Omental fat pad (tissue), 4 donors: Measurements from ENCODE around the gene AUTS2. TPM values are rescaled to one million over a fixed set of nuclear protein-coding genes. Genes with fewer than 3 reads are reported as not detected.

Experiments used
- ATAC-seq: fragments of 150-250 bp; one replicate; pipeline ENCODE4 v1.9.1; 2016; ENCODE audit warnings: mild to moderate bottlenecking, moderate library complexity; ENCODE audit not compliant: low FRiP score
- DNase-seq: peaks from one replicate; pipeline ENCODE4 v3.0.0-alpha.2; 2019; ENCODE audit warnings: low spot score
- total RNA-seq, 4 donors: library from RNA; depleted of rRNA; stranded (reverse); fragments of >200 nt; gene quantifications; one replicate each; pipeline ENCODE4 v1.1.0, GENCODE V29; 2016
- TF ChIP-seq, protein P1 (sequence below), 3 donors: fragments of 450-650 bp; IDR thresholded peaks; one replicate each; pipeline ENCODE4 v1.5.1; 2016 to 2017; ENCODE audit warnings: antibody characterized with exemption in 3 of 3, mild to moderate bottlenecking in 3 of 3, moderate library complexity in 2 of 3

Gene AUTS2
- total RNA-seq, 4 donors from 2014 or later: 13.2 to 27.0 (median 21.2) TPM

DNA sequence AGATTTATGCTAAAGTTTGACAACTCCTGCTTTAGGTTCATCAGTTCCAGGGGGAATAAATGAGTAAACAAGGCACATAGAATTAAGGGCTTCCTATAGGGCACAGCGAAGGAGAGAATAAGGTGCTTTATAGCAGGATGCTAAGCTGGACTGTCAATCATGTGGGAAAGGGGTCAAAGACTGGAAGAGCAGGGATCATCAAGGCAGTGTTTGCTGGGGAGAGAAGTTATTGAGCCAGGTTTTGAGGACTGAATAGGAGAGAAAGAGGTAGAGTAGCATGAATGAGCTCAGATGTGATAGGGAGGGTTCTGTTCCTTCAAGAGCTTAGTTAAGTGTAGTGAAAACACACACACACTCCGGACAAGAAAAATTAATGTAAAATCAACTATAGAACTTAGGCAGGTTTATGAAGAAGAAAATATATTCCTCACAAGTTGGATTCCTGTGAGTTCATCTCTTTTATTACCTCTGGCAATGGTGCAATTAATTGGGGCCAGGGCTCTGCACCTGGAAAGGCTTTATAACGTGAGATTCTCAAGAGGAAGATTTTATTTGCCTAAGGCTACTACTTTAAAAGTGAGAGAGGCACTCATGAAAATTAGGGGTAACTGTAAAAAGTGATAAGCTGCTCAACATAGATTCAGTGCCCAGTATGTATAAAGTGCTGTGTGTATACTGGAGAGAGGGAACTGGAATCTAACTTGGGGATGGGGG, 222.4 kb downstream of the AUTS2 start:
- ATAC-seq (no peak), DNase-seq (no peak)
- TF ChIP-seq, protein P1, sequence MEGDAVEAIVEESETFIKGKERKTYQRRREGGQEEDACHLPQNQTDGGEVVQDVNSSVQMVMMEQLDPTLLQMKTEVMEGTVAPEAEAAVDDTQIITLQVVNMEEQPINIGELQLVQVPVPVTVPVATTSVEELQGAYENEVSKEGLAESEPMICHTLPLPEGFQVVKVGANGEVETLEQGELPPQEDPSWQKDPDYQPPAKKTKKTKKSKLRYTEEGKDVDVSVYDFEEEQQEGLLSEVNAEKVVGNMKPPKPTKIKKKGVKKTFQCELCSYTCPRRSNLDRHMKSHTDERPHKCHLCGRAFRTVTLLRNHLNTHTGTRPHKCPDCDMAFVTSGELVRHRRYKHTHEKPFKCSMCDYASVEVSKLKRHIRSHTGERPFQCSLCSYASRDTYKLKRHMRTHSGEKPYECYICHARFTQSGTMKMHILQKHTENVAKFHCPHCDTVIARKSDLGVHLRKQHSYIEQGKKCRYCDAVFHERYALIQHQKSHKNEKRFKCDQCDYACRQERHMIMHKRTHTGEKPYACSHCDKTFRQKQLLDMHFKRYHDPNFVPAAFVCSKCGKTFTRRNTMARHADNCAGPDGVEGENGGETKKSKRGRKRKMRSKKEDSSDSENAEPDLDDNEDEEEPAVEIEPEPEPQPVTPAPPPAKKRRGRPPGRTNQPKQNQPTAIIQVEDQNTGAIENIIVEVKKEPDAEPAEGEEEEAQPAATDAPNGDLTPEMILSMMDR (IDR thresholded peaks at IDR 0.05): no peak

DNA sequence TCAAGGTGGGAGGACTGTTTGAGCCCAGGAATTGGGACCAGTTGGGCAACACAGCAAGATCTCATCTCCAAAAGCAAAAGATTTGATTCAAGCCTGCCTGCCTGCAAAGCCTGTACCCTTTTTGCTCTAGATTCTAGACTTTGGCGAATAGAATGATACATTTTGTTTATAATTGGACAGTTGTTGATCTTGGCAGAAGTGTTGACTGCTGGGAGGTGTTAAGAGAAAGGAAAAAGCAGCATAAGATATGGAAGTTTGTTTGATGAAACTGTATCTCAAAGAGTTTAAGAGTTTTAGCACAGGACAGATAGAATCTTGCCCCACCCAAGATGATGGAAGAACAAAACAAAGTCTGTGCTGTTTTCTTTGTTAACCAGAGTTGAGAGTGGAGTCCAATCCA, 224.1 kb downstream of the AUTS2 start:
- TF ChIP-seq, protein P1 (IDR thresholded peaks at IDR 0.05): no peak
- no peak for ATAC-seq

DNA sequence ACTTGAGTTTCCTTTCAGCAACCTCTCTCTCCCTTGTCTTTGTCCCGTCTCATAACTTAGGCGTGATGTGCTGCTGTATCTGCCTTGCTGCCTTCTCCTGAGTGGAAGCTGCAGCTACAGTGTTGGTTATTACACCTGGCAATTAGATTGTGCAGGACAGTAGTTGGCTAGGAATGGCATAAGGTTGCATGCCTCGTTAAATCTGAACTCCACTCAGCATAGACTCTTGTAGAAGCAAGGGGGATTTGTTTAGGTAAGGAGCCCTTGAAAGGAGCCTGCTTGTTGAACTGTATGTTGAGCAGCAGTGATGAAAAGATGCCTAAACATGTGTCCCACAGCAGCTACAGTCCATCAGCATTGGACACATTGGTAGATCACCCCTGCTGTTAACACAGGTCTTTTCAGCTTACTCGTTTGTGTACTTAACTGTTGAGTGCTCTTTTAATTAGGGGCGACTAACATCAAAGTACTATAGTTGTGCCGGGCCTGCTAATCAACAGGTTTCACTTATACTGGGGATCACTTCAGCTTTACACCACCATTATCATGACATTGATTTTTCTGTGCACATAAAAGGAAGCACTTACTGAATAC, 225.0 kb downstream of the AUTS2 start:
- no peak for DNase-seq
- ATAC-seq: no peak
- TF ChIP-seq, protein P1 (IDR thresholded peaks at IDR 0.05): no peak

More for the DNA sequence above, 224.1 kb downstream of the AUTS2 start:
- DNase-seq: no peak

DNA sequence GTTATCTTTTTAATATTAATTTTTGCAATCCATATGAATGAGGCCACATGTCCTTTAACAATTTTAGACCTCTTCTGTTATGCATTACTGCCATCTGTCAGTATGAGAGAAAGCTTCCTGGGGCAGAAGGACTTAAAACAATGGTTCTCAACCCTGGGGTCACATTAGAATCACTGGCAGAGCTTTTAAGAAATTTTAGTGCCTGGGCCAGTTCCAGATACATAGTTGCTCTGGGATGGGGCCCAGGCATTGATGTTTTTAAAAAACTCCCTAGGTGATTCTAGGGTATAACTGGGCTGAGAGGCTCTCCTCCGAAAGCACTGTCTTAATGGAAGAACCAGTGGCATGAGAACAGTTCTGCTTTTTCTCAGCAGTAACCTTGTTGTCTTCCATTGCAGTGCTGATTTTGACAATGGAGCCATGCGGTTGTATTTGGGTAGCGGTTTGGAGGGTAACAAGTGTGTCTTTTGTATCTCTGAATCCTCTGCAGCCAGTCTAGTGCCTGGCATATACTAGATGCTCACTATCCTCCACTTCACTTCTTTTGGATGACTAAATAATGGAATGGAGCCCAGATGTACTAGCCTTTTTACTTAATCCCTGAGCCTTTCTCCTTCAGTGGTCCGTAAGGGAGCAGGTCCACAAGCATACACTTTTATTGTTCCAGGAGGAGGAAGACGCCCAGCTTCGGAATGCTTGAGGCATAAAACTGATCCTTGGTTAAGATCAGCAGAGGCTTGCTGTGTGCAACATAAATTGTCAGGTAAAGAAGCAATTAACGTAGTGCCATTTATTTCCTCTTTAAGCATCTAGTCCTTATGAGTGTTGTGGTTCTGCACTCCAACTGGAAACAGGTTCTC, 227.1 kb downstream of the AUTS2 start:
- no peak for ATAC-seq
- TF ChIP-seq, protein P1 (IDR thresholded peaks at IDR 0.05): no peak

DNA sequence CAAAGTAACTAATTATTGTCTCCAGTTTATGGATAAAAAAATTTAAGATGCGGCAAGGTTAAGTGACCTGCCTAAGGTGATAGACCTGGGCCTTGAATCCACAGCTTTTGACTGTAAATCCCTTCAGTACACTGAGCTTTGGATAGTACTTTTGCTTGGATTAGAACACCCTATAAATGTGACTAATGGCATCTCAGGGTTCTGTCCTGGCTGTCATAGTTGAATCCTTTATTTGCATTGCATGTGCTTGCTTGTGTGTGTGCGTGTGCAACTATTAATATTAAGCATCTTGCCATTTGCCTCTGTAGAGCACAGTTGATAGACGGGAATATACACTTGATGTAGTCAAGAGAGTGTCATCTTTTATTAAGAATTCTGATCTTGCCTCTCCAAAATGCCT, 228.0 kb downstream of the AUTS2 start:
- ATAC-seq (no peak), DNase-seq (no peak)
- TF ChIP-seq, protein P1 (IDR thresholded peaks at IDR 0.05): no peak

More for the DNA sequence above, 227.1 kb downstream of the AUTS2 start:
- no peak for DNase-seq

DNA sequence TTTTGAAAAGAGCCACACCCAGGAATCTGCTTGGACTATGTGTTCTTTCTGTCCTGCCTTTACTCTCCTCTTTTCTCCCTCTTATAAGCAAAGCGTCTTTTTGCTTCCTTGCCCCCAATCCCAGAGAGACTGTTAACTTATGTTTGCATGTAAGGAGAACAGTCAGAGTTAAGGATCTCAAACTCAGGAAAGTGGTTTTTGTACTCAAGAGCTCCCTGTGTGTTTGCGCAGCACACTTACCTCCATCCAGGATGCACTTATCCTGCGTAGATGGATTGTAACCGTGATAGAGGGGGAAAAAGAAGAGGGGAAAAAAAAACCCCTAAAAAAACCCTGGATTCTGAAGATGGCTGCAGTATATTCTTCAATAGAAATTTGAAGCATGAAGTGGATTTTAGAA, 228.9 kb downstream of the AUTS2 start:
- ATAC-seq (no peak), DNase-seq (no peak)
- TF ChIP-seq, protein P1 (IDR thresholded peaks at IDR 0.05): no peak
